K562 (cell line): Measurements from ENCODE around the gene HSPA6.
"Not testable (repeated sequence)": the region's sequence is repeated elsewhere in the genome, so short reads cannot be mapped to it uniquely, and the experiment has no call there.

Source experiments
- CTCF ChIP-seq, 3 experiments: IDR thresholded peaks in 2 of 3; conservative IDR thresholded peaks in 1 of 3; 2 replicates each; pipeline ENCODE4 v1.5.1; 2011 to 2012; ENCODE audit warnings: low read length in 3 of 3, mild to moderate bottlenecking in 3 of 3, control low read depth in 2 of 3, improper control_type of control experiment in 1 of 3, inconsistent platforms in 1 of 3, low read depth in 1 of 3, mixed read lengths in 1 of 3, moderate library complexity in 1 of 3; ENCODE audit not compliant: insufficient read depth in 2 of 3
- MAZ ChIP-seq, 2 experiments: fragments of 450-650 bp in 1 of 2; sonication (generic) in 1 of 2; formaldehyde crosslinking; IDR thresholded peaks in 1 of 2; conservative IDR thresholded peaks in 1 of 2; 2 replicates each; pipeline versions ENCODE4 v1.4.0 to v1.5.0; 2020; ENCODE audit warnings: mild to moderate bottlenecking in 1 of 2, missing genetic modification reagents in 1 of 2
- NKRF ChIP-seq: fragments of 450-650 bp; IDR thresholded peaks from 2 replicates; pipeline ENCODE4 v1.6.1; 2016; ENCODE audit warnings: borderline replicate concordance
- REST ChIP-seq, 2 experiments: fragments of 450-650 bp; formaldehyde crosslinking in 1 of 2; IDR thresholded peaks; 2 replicates each; pipeline versions ENCODE4 v1.4.0 to v1.6.1; 2014 to 2020; ENCODE audit warnings: mild to moderate bottlenecking in 2 of 2, borderline replicate concordance in 1 of 2, low read depth in 1 of 2
- TFAM ChIP-seq: fragments of 250-450 bp; sonication (Bioruptor Pico); conservative IDR thresholded peaks from 2 replicates; pipeline ENCODE4 v1.5.0; 2021; ENCODE audit warnings: mild to moderate bottlenecking, moderate library complexity
- ZNF165 ChIP-seq: fragments of 250-450 bp; sonication (Bioruptor Pico); IDR thresholded peaks from 2 replicates; pipeline ENCODE4 v1.4.0; 2020; ENCODE audit warnings: borderline replicate concordance

GRCh38 chr1:161525321-161525720, 981 bp downstream of the HSPA6 start:
- not testable (repeated sequence) for TF ChIP-seq TFAM (CRISPR knock-in tag); REST (IDR thresholded peaks at IDR 0.05; ENCODE audit: borderline replicate concordance); REST (CRISPR knock-in tag; IDR thresholded peaks at IDR 0.05; ENCODE audit: low read depth); ZNF165 (CRISPR knock-in tag); NKRF; MAZ (CRISPR knock-in tag; conservative IDR thresholded peaks at IDR 0.05 in 1 of 2, IDR thresholded peaks at IDR 0.05 in 1 of 2); CTCF (IDR thresholded peaks at IDR 0.05 in 2 of 3, conservative IDR thresholded peaks at IDR 0.05 in 1 of 3; ENCODE audit: insufficient read depth in 2 of 3, low read depth in 1 of 3, low read length in 3 of 3)
